Muscle of back (tissue), 11 donors: ENCODE results near the gene ALDH2. TPM values are rescaled to one million over a fixed set of nuclear protein-coding genes. Genes with fewer than 3 reads are reported as not detected.
"Not testable (repeated sequence)": the region's sequence is repeated elsewhere in the genome, so short reads cannot be mapped to it uniquely, and the experiment has no call there.

ENCODE experiments used
- DNase-seq, 3 donors: peaks; one replicate each; pipeline versions ENCODE4 v3.0.0 to v3.0.0-alpha.2; 2013
- polyA plus RNA-seq, 10 donors: library from polyadenylated mRNA; unstranded; fragments of 120-200 nt; gene quantifications; one replicate each; pipeline ENCODE4 v1.2.1, GENCODE V29; 2013; ENCODE audit not compliant: insufficient read length in 10 of 10

ALDH2 gene
- polyA plus RNA-seq, 10 donors, result 27.2 to 55.4 (median 35.1) TPM

DNA sequence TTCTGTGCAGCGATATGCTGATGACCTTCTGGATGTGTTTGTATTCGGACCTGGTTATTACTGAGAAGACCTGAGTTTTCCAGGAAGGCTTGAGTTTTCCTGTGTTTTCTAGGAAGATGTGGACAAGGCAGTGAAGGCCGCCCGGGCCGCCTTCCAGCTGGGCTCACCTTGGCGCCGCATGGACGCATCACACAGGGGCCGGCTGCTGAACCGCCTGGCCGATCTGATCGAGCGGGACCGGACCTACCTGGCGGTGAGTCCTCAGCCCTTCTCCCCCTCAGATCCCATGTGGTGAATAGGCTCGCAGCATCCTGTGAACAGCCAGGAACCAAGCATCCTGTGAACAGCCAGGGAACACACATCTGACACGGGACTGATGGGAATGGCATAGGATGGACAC lies 16.3 kb downstream of the ALDH2 start:
- DNase-seq, result no peak

GRCh38 chr12:111784953-111785352 lies 18.2 kb downstream of the ALDH2 start:
- no peak for DNase-seq

GRCh38 chr12:111785651-111786050 lies 18.9 kb downstream of the ALDH2 start:
- DNase-seq, result no peak

DNA sequence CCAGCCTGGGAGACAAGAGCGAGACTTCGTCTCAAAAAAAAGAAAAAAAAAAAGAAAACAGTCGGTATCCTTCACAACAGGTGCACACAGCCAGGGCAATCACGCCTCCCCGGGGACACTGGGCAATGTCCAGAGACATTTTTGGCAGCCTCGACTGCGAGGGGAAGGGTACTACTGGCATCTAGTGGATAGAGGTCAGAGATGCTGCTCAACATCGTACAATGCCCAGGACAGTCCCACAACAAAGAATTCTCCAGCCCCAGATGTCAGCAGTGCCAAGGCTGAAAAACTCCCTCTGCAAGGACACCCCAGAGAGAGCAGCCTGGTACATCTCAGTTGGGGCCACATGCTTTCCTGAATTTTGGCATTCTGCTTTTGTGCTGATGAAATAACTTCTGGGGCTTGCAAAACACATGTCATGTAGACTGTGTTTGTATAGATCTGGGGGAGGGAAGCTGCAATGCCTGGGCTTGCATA lies 21.5 kb downstream of the ALDH2 start:
- DNase-seq, result peak in 1 of 3 donors; percentile 26

DNA sequence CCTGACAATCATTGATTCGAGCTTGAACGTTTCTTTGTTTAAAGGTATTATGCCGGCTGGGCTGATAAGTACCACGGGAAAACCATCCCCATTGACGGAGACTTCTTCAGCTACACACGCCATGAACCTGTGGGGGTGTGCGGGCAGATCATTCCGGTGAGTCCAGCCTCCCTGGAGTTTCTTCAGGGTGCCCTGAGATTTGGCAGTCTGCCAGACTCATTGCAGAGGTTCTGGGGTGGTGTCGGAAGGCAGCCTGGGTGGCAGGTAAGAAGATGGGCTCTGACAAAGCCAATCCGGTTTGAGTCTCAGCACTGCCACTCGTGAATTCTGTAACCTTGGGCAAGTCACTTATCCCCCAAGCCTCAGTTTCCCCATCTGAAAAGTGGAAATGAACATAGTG lies 23.0 kb downstream of the ALDH2 start:
- no peak for DNase-seq

- no peak for DNase-seq
Measured at GRCh38 chr12:111791507-111791906, 24.8 kb downstream of the ALDH2 start.

GRCh38 chr12:111792155-111792855 lies 25.6 kb downstream of the ALDH2 start:
- DNase-seq, result no peak

DNA sequence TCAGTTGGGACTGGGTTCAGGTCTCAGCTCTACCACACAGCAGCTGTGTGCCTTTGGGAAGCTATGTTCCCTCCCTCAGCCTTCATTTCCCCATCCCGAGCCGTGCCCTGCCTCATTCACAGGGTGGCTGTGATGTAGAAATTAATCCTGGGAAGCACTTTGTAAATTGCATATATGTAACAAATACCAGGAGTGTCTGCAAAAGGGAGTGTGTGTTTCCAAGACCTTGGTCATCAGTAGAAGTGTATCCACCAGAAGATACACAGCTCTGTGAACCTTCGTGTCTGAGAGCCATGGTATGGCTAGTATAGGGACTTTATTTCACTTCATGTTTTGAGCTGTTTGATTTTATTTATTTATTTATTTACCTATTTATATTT lies 26.1 kb downstream of the ALDH2 start:
- no peak for DNase-seq

GRCh38 chr12:111798182-111798581 lies 31.4 kb downstream of the ALDH2 start:
- DNase-seq, result no peak

GRCh38 chr12:111799758-111800157 lies 33.0 kb downstream of the ALDH2 start:
- DNase-seq, result no peak

DNA sequence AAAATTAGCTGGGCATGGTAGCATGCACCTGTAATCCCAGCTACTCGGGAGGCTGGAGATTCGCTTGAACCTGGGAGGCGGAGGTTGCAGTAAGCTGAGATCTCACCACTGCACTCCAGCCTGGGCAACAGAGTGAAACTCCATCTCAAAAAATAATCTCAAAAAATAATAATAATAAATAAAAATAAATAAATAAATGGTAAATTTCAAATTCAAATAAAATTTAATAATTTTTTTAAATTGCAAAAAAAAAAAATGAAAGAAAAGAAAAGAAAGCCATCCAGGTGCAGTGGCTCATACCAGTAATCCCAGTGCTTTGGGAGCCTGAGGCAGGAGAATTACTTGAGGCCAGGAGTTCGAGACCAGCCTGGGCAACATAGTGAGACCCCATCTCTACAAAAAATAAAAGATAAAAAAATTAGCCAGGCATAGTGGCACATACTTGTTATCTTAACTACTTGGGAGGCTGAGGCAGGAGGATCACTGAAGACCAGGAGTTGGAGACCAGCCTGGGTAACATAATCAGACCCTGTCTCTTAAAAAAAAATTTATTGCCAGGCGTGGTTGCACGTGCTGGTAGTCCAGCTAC lies 36.4 kb downstream of the ALDH2 start:
- no peak for DNase-seq

GRCh38 chr12:111803851-111804250 lies 37.1 kb downstream of the ALDH2 start:
- no peak for DNase-seq

GRCh38 chr12:111806304-111806703 lies 39.6 kb downstream of the ALDH2 start:
- DNase-seq, result no peak

GRCh38 chr12:111807232-111807631 lies 40.5 kb downstream of the ALDH2 start:
- no peak for DNase-seq

- DNase-seq, result peak; percentile 71 to 90 (median 85)
Measured at GRCh38 chr12:111812881-111813741, 46.4 kb downstream of the ALDH2 start.

- DNase-seq, result no peak
Measured at GRCh38 chr12:111816065-111816615, 49.4 kb downstream of the ALDH2 start.

DNA sequence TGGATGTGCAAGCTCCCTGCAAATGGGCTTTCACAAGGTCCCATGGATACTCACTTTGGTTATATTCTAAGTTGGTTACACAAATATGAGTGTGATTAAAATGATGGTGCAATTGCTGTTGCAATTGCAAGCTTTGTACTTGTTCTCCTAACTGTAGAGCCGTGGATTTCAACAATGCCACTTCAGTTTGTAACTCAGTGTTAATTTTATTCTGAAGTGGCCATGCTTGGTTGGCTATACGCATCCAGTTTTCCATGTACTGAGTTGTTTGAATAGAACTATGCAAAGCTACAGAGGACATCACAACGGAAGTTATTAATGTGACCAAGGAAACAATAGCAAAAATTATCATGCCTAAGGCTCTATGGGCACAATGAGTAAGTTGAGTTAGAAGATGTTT lies 50.2 kb downstream of the ALDH2 start:
- DNase-seq, result not testable (repeated sequence)

- DNase-seq, result no peak
Measured at GRCh38 chr12:111818340-111818739, 51.6 kb downstream of the ALDH2 start.

DNA sequence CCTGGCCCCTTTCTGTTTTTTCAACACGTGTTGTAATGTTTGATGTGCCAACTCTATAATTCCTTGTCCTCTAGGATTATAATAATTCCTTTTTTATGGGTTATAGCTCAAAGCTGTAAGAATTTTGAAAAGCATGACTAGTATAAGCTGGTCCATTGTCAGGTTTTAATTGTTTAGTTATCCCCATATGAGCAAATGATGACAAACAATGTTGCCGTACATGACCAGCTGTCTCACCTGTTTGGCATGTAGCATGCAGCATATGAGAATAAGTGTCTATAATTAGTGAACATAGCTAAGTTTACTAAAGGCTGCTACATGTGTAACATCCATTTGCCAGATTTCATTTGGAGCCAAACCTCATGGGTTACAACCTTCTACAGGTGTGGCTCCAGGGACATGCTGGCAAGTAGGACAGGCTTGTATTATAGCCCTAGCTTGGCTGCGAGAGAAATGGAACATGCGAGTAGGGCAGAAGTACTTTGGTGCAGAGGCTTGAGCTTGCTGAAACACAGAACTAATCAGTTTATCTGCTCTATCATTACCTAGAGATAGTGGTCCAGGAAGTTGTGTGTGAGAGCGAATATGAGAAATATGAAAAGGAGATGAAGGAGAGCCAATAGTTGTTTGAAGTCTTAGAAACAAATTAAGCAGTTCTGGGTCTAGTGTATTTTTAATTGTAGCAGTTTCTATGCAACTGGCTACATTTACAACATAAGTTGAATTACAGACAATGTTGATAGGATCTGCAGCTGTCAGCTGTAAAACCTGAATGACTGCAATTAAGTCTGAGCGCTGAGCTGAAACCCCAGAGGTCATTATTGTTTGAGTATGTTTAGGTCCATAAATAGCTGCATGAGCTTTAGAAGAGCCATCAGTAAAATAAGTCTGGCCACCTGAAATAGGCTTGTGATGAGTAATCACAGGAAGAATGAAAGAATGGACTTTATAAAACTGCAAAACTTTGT lies 52.7 kb downstream of the ALDH2 start:
- DNase-seq, result peak in 1 of 3 donors; percentile 24

GRCh38 chr12:111820828-111821227 lies 54.1 kb downstream of the ALDH2 start:
- DNase-seq, result not testable (repeated sequence)

- no peak for DNase-seq
Measured at GRCh38 chr12:111822886-111823285, 56.2 kb downstream of the ALDH2 start.
